Activated CD4-positive, alpha-beta memory T cell treated with anti-CD3 and anti-CD28 coated beads for 36 hours (primary cell): Measurements from ENCODE around the gene CEP152. TPM values are rescaled to one million over a fixed set of nuclear protein-coding genes. Genes with fewer than 3 reads are reported as not detected.
"Not testable (repeated sequence)": the region's sequence is repeated elsewhere in the genome, so short reads cannot be mapped to it uniquely, and the experiment has no call there.

Source experiments
- CTCF ChIA-PET: fragments of 350-600 bp; sonication (Branson Sonifier 250); formaldehyde crosslinking; loops from one replicate; lab custom pipeline; 2021; ENCODE audit warnings: antibody characterized with exemption, inconsistent platforms; lab: Charles Lee
- POLR2A ChIA-PET: fragments of 350-600 bp; sonication (Branson Sonifier 250); formaldehyde crosslinking; loops from one replicate; lab custom pipeline; 2021; ENCODE audit warnings: antibody characterized with exemption; lab: Charles Lee
- DNase-seq: peaks from one replicate; pipeline ENCODE4 v3.0.0-alpha.2; 2020
- H3K27ac Mint-ChIP-seq: one replicate; pipeline ENCODE4 v1.8.0; 2021; ENCODE audit warnings: mixed read lengths
- H3K27me3 Mint-ChIP-seq: one replicate; pipeline ENCODE4 v1.8.0; 2021; ENCODE audit warnings: mixed read lengths
- H3K36me3 Mint-ChIP-seq: one replicate; pipeline ENCODE4 v1.8.0; 2021; ENCODE audit warnings: mixed read lengths
- H3K4me1 Mint-ChIP-seq: one replicate; pipeline ENCODE4 v1.8.0; 2021; ENCODE audit warnings: low read depth, mixed read lengths
- H3K4me3 Mint-ChIP-seq: one replicate; pipeline ENCODE4 v1.8.0; 2021; ENCODE audit warnings: mild to moderate bottlenecking, mixed read lengths
- H3K9me3 Mint-ChIP-seq: one replicate; pipeline ENCODE4 v1.8.0; 2021; ENCODE audit warnings: mixed read lengths
- intact Hi-C: fragments of 100-400 bp; cut with micrococcal nuclease; formaldehyde crosslinking; loops from one replicate; pipeline ENCODE4 v1.15.1; 2023
- total RNA-seq, 2 experiments: library from RNA; stranded (reverse); gene quantifications; one replicate each; pipeline ENCODE4 v1.2.3, GENCODE V29; 2021

CEP152 gene
- total RNA-seq, result 10 to 100 TPM; 36.1 to 39.4 TPM

- peak; percentile 99 for DNase-seq
- Mint-ChIP-seq H3K27me3 (peaks cover 1% of the 10 kb centered on the region), H3K27ac (peak within 1 kb of the TSS; percentile 95), H3K4me1 (peaks cover 36% of the 10 kb centered on the region), H3K36me3 (peaks cover 2% of the 10 kb centered on the region), H3K4me3 (peak within 1 kb of the TSS; percentile 96), H3K9me3 (no peaks in the 10 kb centered on the region)
- intact Hi-C loops, result loop anchor here (1.0 to 2.0 kb wide), 6 partner anchors 67 to 810 kb away; partner anchors contain the start of genes COPS2, DUT, FAM227B and SECISBP2L
- CTCF ChIA-PET, result interaction anchor here (0.7 to 1.4 kb wide), 7 partner anchors 9 to 612 kb away, joined by 3 to 7 read pairs (median 4); partner anchors contain the start of genes EID1 and FGF7
- POLR2A ChIA-PET, result interaction anchor here (0.5 to 1.8 kb wide), 9 partner anchors 12 to 810 kb away, joined by 3 to 14 read pairs (median 4); partner anchors contain the start of genes COPS2, DTWD1, EID1 and FAM227B
These were observed at the start of gene CEP152 for GRCh38 chr15:48810414-48811324. Gene CEP152 (minus strand): TSS chr15:48811069. CDS start chr15:48805649, 5,420 bp downstream.

GRCh38 chr15:48859426-48859825 lies 48.6 kb upstream of the CEP152 start:
- H3K36me3 Mint-ChIP-seq, result no peaks in the 10 kb centered on the region
- H3K27me3 Mint-ChIP-seq, result no peaks in the 10 kb centered on the region
- no peaks in the 10 kb centered on the region for H3K9me3 Mint-ChIP-seq
- POLR2A ChIA-PET, result no interaction called here
- H3K4me3 Mint-ChIP-seq, result no peak overlapping the region
- H3K27ac Mint-ChIP-seq, result no peak overlapping the region
- CTCF ChIA-PET, result interaction anchor here (0.7 to 5.4 kb wide), 11 partner anchors 9 to 1286 kb away, joined by 3 to 59 read pairs (median 5); partner anchors contain the start of genes COPS2, EID1, FGF7 and SHC4
- DNase-seq, result no peak
- peaks cover 6% of the 10 kb centered on the region for H3K4me1 Mint-ChIP-seq
- intact Hi-C loops, result no loop called here

GRCh38 chr15:48858401-48858800 lies 47.5 kb upstream of the CEP152 start:
- H3K4me1 Mint-ChIP-seq, result peaks cover 6% of the 10 kb centered on the region
- peak; percentile 13 for DNase-seq
- H3K4me3 Mint-ChIP-seq, result no peak overlapping the region
- H3K36me3 Mint-ChIP-seq, result no peaks in the 10 kb centered on the region
- peaks cover 2% of the 10 kb centered on the region for H3K27me3 Mint-ChIP-seq
- CTCF ChIA-PET, result interaction anchor here (1.0 to 5.4 kb wide), 6 partner anchors 20 to 1287 kb away, joined by 3 to 59 read pairs (median 14); partner anchors contain the start of genes EID1 and SHC4
- intact Hi-C loops, result no loop called here
- no peaks in the 10 kb centered on the region for H3K9me3 Mint-ChIP-seq
- POLR2A ChIA-PET, result no interaction called here
- H3K27ac Mint-ChIP-seq, result no peak overlapping the region

- intact Hi-C loops, result no loop called here
- no peaks in the 10 kb centered on the region for H3K9me3 Mint-ChIP-seq
- H3K36me3 Mint-ChIP-seq, result no peaks in the 10 kb centered on the region
- H3K27ac Mint-ChIP-seq, result no peak overlapping the region
- H3K27me3 Mint-ChIP-seq, result peaks cover 2% of the 10 kb centered on the region
- ChIA-PET CTCF (no interaction called here), POLR2A (no interaction called here)
- H3K4me3 Mint-ChIP-seq, result no peak overlapping the region
- no peaks in the 10 kb centered on the region for H3K4me1 Mint-ChIP-seq
- no peak for DNase-seq
These were observed 46.1 kb upstream of the CEP152 start for GRCh38 chr15:48856942-48857341.

GRCh38 chr15:48855501-48856440 lies 44.9 kb upstream of the CEP152 start:
- Mint-ChIP-seq H3K4me3 (no peak overlapping the region), H3K27ac (no peak overlapping the region), H3K27me3 (peaks cover 2% of the 10 kb centered on the region), H3K4me1 (no peaks in the 10 kb centered on the region), H3K9me3 (no peaks in the 10 kb centered on the region), H3K36me3 (no peaks in the 10 kb centered on the region)
- intact Hi-C loops, result no loop called here
- DNase-seq, result no peak
- POLR2A ChIA-PET, result no interaction called here
- CTCF ChIA-PET, result no interaction called here

GRCh38 chr15:48854434-48854833 lies 43.6 kb upstream of the CEP152 start:
- H3K4me1 Mint-ChIP-seq, H3K36me3 Mint-ChIP-seq, intact Hi-C loops, H3K4me3 Mint-ChIP-seq, DNase-seq, CTCF ChIA-PET, H3K9me3 Mint-ChIP-seq, H3K27me3 Mint-ChIP-seq, POLR2A ChIA-PET, H3K27ac Mint-ChIP-seq: not testable (repeated sequence)

- H3K4me1 Mint-ChIP-seq, result no peaks in the 10 kb centered on the region
- H3K9me3 Mint-ChIP-seq, result no peaks in the 10 kb centered on the region
- POLR2A ChIA-PET, result no interaction called here
- H3K27me3 Mint-ChIP-seq, result peaks cover 8% of the 10 kb centered on the region
- H3K36me3 Mint-ChIP-seq, result no peaks in the 10 kb centered on the region
- DNase-seq, result no peak
- H3K27ac Mint-ChIP-seq, result no peak overlapping the region
- CTCF ChIA-PET, result interaction anchor here (1.2 to 1.4 kb wide), 2 partner anchors 10 to 294 kb away, joined by 3 to 6 read pairs; no protein-coding TSS in a partner anchor
- H3K4me3 Mint-ChIP-seq, result no peak overlapping the region
- intact Hi-C loops, result no loop called here
These were observed 41.1 kb upstream of the CEP152 start for GRCh38 chr15:48851956-48852355.

- Mint-ChIP-seq H3K4me1 (no peaks in the 10 kb centered on the region), H3K27me3 (peaks cover 8% of the 10 kb centered on the region), H3K27ac (no peak overlapping the region), H3K4me3 (no peak overlapping the region), H3K9me3 (no peaks in the 10 kb centered on the region), H3K36me3 (no peaks in the 10 kb centered on the region)
- DNase-seq, result no peak
- intact Hi-C loops, result no loop called here
- ChIA-PET POLR2A (no interaction called here), CTCF (no interaction called here)
These were observed 39.8 kb upstream of the CEP152 start for GRCh38 chr15:48850648-48851047.

GRCh38 chr15:48845123-48845522 lies 34.3 kb upstream of the CEP152 start:
- peaks cover 6% of the 10 kb centered on the region for H3K27me3 Mint-ChIP-seq

GRCh38 chr15:48842501-48842900 lies 31.6 kb upstream of the CEP152 start:
- H3K27me3 Mint-ChIP-seq, result no peaks in the 10 kb centered on the region
- H3K36me3 Mint-ChIP-seq, result no peaks in the 10 kb centered on the region
- H3K27ac Mint-ChIP-seq, result no peak overlapping the region
- no peak for DNase-seq
- CTCF ChIA-PET, result no interaction called here
- intact Hi-C loops, result no loop called here
- H3K4me1 Mint-ChIP-seq, result no peaks in the 10 kb centered on the region
- no peak overlapping the region for H3K4me3 Mint-ChIP-seq
- H3K9me3 Mint-ChIP-seq, result no peaks in the 10 kb centered on the region
- POLR2A ChIA-PET, result no interaction called here

More at GRCh38 chr15:48845123-48845522, 34.3 kb upstream of the CEP152 start:
- Mint-ChIP-seq H3K36me3 (no peaks in the 10 kb centered on the region), H3K9me3 (no peaks in the 10 kb centered on the region), H3K4me3 (no peak overlapping the region), H3K4me1 (no peaks in the 10 kb centered on the region), H3K27ac (no peak overlapping the region)
- DNase-seq, result no peak
- CTCF ChIA-PET, result interaction anchor here (1.0 to 1.1 kb wide), 2 partner anchors 16 to 130 kb away, joined by 3 to 4 read pairs; no protein-coding TSS in a partner anchor
- intact Hi-C loops, result no loop called here
- POLR2A ChIA-PET, result no interaction called here

- Mint-ChIP-seq H3K4me3 (no peak overlapping the region), H3K9me3 (peaks cover 21% of the 10 kb centered on the region), H3K4me1 (no peaks in the 10 kb centered on the region), H3K27me3 (peaks cover 23% of the 10 kb centered on the region), H3K27ac (no peak overlapping the region), H3K36me3 (peaks cover 4% of the 10 kb centered on the region)
- DNase-seq, result no peak
- POLR2A ChIA-PET, result no interaction called here
- intact Hi-C loops, result no loop called here
- CTCF ChIA-PET, result no interaction called here
These were observed 23.9 kb upstream of the CEP152 start for GRCh38 chr15:48834756-48835155.
